HK-2 (cell line): ENCODE results near the gene EFNB2.

Source experiments
- DNase-seq: peaks from one replicate; pipeline ENCODE4 v3.0.0-alpha.2; 2018; ENCODE audit not compliant: unreplicated experiment

EFNB2 gene

GRCh38 chr13:106484084-106484483 is 51.4 kb downstream of the EFNB2 start:
- DNase-seq = no peak

GRCh38 chr13:106481919-106482318 is 53.5 kb downstream of the EFNB2 start:
- no peak for DNase-seq

GRCh38 chr13:106480351-106480910 is 55.0 kb downstream of the EFNB2 start:
- no peak for DNase-seq

- DNase-seq = no peak
Observed at GRCh38 chr13:106479929-106480328, 55.5 kb downstream of the EFNB2 start.

- no peak for DNase-seq
Observed at GRCh38 chr13:106478116-106478515, 57.3 kb downstream of the EFNB2 start.

- DNase-seq = no peak
Observed at GRCh38 chr13:106477303-106477702, 58.2 kb downstream of the EFNB2 start.

GRCh38 chr13:106475852-106476251 is 59.6 kb downstream of the EFNB2 start:
- DNase-seq = no peak

- no peak for DNase-seq
Observed at GRCh38 chr13:106474912-106475311, 60.5 kb downstream of the EFNB2 start.

GRCh38 chr13:106473154-106473553 is 62.3 kb downstream of the EFNB2 start:
- DNase-seq = no peak

- DNase-seq = peak; percentile 3
Observed at GRCh38 chr13:106472621-106473020, 62.8 kb downstream of the EFNB2 start.

GRCh38 chr13:106471957-106472543 is 63.4 kb downstream of the EFNB2 start:
- DNase-seq = peak; percentile 85

- DNase-seq = no peak
Observed at GRCh38 chr13:106470576-106470975, 64.9 kb downstream of the EFNB2 start.

- no peak for DNase-seq
Observed at GRCh38 chr13:106468744-106469590, 66.5 kb downstream of the EFNB2 start.

- no peak for DNase-seq
Observed at GRCh38 chr13:106468207-106468606, 67.3 kb downstream of the EFNB2 start.

GRCh38 chr13:106467427-106468122 is 67.9 kb downstream of the EFNB2 start:
- no peak for DNase-seq

- no peak for DNase-seq
Observed at GRCh38 chr13:106466691-106467426, 68.6 kb downstream of the EFNB2 start.

- DNase-seq = no peak
Observed at GRCh38 chr13:106464076-106464475, 71.4 kb downstream of the EFNB2 start.

GRCh38 chr13:106462710-106463109 is 72.8 kb downstream of the EFNB2 start:
- DNase-seq = no peak

- no peak for DNase-seq
Observed at GRCh38 chr13:106455777-106456176, 79.7 kb downstream of the EFNB2 start.

- DNase-seq = no peak
Observed at GRCh38 chr13:106455190-106455589, 80.3 kb downstream of the EFNB2 start.

GRCh38 chr13:106453101-106453500 is 82.4 kb downstream of the EFNB2 start:
- no peak for DNase-seq

- no peak for DNase-seq
Observed at GRCh38 chr13:106450991-106451390, 84.5 kb downstream of the EFNB2 start.
